DOHH2 (cell line): Measurements from ENCODE around the gene SERP2.

Experiments
- H3F3A ChIP-seq: fragments of 200-600 bp; sonication (generic), shearing (Covaris generic); 2 replicates; pipeline ENCODE4 v1.6.0; 2016; ENCODE audit warnings: antibody characterized with exemption, mild to moderate bottlenecking; ENCODE audit not compliant: control insufficient read depth, insufficient read depth
- H3K27ac ChIP-seq: fragments of 200-600 bp; sonication (generic); 2 replicates; pipeline ENCODE4 v1.5.1; 2014; ENCODE audit warnings: low read depth, mild to moderate bottlenecking, low read length, moderate library complexity
- H3K27me3 ChIP-seq: fragments of 200-600 bp; sonication (generic); 2 replicates; pipeline ENCODE4 v1.6.1; 2014; ENCODE audit warnings: mild to moderate bottlenecking, low read length, mixed read lengths; ENCODE audit not compliant: control insufficient read depth
- H3K36me3 ChIP-seq: fragments of 200-600 bp; sonication (generic); 2 replicates; pipeline ENCODE4 v1.6.1; 2014; ENCODE audit warnings: mild to moderate bottlenecking, low read length, moderate library complexity, mixed read lengths; ENCODE audit not compliant: control insufficient read depth
- H3K4me1 ChIP-seq: fragments of 200-600 bp; sonication (generic); 2 replicates; pipeline ENCODE4 v1.6.1; 2014; ENCODE audit warnings: mild to moderate bottlenecking, low read length, mixed read lengths; ENCODE audit not compliant: control insufficient read depth
- H3K4me2 ChIP-seq: fragments of 200-600 bp; sonication (generic); 2 replicates; pipeline ENCODE4 v1.6.0; 2014; ENCODE audit warnings: mild to moderate bottlenecking, low read length, moderate library complexity
- H3K4me3 ChIP-seq: fragments of 200-600 bp; sonication (generic); 2 replicates; pipeline ENCODE4 v1.5.1; 2014; ENCODE audit warnings: mild to moderate bottlenecking, low read length, mixed read lengths
- H3K79me2 ChIP-seq: fragments of 200-600 bp; sonication (generic); 2 replicates; pipeline ENCODE4 v1.6.1; 2014; ENCODE audit warnings: mild to moderate bottlenecking, low read length, mixed read lengths; ENCODE audit not compliant: control insufficient read depth
- H3K9me2 ChIP-seq: fragments of 200-600 bp; sonication (generic); replicated peaks from 2 replicates; pipeline ENCODE4 v1.6.1; 2014; ENCODE audit warnings: mild to moderate bottlenecking, low read length, mixed read lengths; ENCODE audit not compliant: control insufficient read depth
- H3K9me3 ChIP-seq: fragments of 200-600 bp; sonication (generic); 2 replicates; pipeline ENCODE4 v1.6.1; 2014; ENCODE audit warnings: antibody characterized with exemption, low read length, mixed read lengths; ENCODE audit not compliant: control insufficient read depth, insufficient read depth
- H4K20me1 ChIP-seq: fragments of 200-600 bp; sonication (generic); 2 replicates; pipeline ENCODE4 v1.6.0; 2014; ENCODE audit warnings: low read depth, mild to moderate bottlenecking, antibody characterized with exemption, low read length, moderate library complexity; ENCODE audit not compliant: control insufficient read depth, insufficient read depth
- EZH2phosphoT487 ChIP-seq: fragments of 200-600 bp; sonication (generic); IDR thresholded peaks from 2 replicates; pipeline ENCODE4 v1.6.1; 2017; ENCODE audit warnings: borderline replicate concordance, mild to moderate bottlenecking, antibody characterized with exemption, low read length, moderate library complexity, mixed read lengths
- TF ChIP-seq, protein P1 (sequence below): fragments of 200-600 bp; sonication (generic); IDR thresholded peaks from one replicate; pipeline ENCODE4 v1.5.1; 2014; ENCODE audit warnings: antibody characterized with exemption, mild to moderate bottlenecking, low read depth, low read length; ENCODE audit not compliant: poor library complexity, severe bottlenecking

SERP2 gene

DNA sequence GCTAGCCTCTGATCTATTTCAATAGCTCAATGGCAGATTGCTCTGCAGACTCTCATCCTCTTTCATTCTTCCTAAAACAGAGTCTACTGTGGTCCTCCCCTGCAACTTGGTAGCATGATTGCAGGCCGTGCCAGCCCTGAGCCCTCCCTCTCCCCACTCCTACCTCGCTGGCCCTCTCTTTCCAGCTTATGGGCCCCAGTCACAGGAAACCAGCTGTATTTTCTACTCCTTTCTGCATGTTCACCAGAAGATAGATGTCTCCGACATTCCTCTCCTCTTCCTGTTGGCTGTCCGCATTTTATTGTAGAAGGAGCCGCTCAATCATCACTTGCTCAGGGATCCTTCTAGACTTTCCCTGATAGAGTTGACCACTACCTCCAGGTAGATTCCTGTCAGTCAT is 50.2 kb downstream of the SERP2 start:
- H3K27me3 ChIP-seq: no peaks in the 10 kb centered on the region
- no peaks in the 10 kb centered on the region for H3K79me2 ChIP-seq
- H3K9me2 ChIP-seq: no peaks in the 10 kb centered on the region
- TF ChIP-seq, protein P1, sequence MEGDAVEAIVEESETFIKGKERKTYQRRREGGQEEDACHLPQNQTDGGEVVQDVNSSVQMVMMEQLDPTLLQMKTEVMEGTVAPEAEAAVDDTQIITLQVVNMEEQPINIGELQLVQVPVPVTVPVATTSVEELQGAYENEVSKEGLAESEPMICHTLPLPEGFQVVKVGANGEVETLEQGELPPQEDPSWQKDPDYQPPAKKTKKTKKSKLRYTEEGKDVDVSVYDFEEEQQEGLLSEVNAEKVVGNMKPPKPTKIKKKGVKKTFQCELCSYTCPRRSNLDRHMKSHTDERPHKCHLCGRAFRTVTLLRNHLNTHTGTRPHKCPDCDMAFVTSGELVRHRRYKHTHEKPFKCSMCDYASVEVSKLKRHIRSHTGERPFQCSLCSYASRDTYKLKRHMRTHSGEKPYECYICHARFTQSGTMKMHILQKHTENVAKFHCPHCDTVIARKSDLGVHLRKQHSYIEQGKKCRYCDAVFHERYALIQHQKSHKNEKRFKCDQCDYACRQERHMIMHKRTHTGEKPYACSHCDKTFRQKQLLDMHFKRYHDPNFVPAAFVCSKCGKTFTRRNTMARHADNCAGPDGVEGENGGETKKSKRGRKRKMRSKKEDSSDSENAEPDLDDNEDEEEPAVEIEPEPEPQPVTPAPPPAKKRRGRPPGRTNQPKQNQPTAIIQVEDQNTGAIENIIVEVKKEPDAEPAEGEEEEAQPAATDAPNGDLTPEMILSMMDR: no peak
- TF ChIP-seq EZH2phosphoT487: no peak
- no peaks in the 10 kb centered on the region for H3K9me3 ChIP-seq
- H3K4me2 ChIP-seq: no peak overlapping the region
- H3F3A ChIP-seq: no peaks in the 10 kb centered on the region
- H3K4me3 ChIP-seq: no peak overlapping the region
- H3K27ac ChIP-seq: no peak overlapping the region
- no peaks in the 10 kb centered on the region for H3K36me3 ChIP-seq
- no peaks in the 10 kb centered on the region for H4K20me1 ChIP-seq
- H3K4me1 ChIP-seq: peaks cover 6% of the 10 kb centered on the region; the same call in 1 of the 2 replicates

DNA sequence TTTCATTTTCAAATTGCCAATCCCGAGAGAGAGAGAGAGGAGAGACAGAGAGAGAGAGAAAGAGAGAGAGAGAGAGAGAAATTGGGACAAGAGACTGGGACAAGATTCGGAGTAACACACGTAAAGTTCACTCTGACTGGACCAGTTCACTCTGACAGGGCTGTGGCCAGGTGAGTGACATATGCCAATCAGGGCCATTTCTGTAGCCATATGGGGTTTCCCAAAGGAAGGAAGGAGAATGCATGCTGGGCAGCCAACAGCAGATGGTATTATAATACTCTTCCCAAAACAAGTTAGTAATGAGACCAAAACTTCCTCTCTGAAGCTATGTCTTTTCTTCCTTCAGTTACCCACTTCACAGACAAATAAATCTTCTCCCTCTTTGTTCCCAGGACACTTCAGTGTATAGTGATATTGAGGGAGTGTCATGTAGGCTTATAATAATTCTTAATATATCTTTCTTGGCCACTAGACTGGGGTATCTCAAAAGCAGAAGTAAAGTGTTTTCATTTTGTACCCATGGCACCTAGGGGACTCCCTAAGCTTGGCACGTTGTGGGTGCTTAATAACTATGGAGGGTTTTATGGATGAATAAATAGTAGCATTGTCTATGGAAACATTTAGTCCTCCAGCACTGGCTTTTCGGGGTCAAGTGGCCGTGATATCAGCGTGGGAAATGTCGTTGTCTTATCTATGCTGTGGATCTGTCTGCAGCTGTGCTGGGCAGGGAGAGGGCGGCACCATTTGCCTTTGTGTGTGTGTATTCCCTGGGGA is 51.6 kb downstream of the SERP2 start:
- no peak for TF ChIP-seq EZH2phosphoT487
- TF ChIP-seq, protein P1: no peak
- H4K20me1 ChIP-seq: no peaks in the 10 kb centered on the region

DNA sequence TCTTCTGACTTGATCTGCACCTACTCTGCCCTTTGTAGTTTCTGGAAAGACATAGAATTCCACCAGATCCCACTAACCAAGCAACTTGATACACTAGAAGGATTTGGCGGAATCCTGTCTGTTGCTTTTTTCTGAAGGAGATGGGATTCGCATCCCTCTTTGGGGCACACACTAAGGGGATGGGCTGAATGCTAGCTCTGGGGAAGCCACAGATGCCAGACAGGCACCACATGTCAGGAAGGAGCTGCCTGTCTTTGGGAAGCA is 52.1 kb downstream of the SERP2 start:
- no peaks in the 10 kb centered on the region for H3K27me3 ChIP-seq
- no peaks in the 10 kb centered on the region for H3K79me2 ChIP-seq
- TF ChIP-seq, protein P1: no peak
- peaks cover 6% of the 10 kb centered on the region; the same call in 1 of the 2 replicates for H3K4me1 ChIP-seq
- H3K9me3 ChIP-seq: no peaks in the 10 kb centered on the region
- H3K4me2 ChIP-seq: no peak overlapping the region
- H3K9me2 ChIP-seq: no peaks in the 10 kb centered on the region
- H3F3A ChIP-seq: no peaks in the 10 kb centered on the region
- H4K20me1 ChIP-seq: no peaks in the 10 kb centered on the region
- no peak overlapping the region for H3K27ac ChIP-seq
- no peak overlapping the region for H3K4me3 ChIP-seq
- H3K36me3 ChIP-seq: no peaks in the 10 kb centered on the region

More for the DNA sequence above, 51.6 kb downstream of the SERP2 start:
- Histone ChIP-seq H3K79me2 (no peaks in the 10 kb centered on the region), H3K4me2 (no peak overlapping the region), H3K4me1 (peaks cover 6% of the 10 kb centered on the region; the same call in 1 of the 2 replicates), H3K27ac (no peak overlapping the region), H3K36me3 (no peaks in the 10 kb centered on the region), H3K4me3 (no peak overlapping the region), H3K9me3 (no peaks in the 10 kb centered on the region), H3F3A (no peaks in the 10 kb centered on the region), H3K27me3 (no peaks in the 10 kb centered on the region), H3K9me2 (no peaks in the 10 kb centered on the region)
